ENCODE data around the gene CNTN6. TPM values are rescaled to one million over a fixed set of nuclear protein-coding genes. Genes with fewer than 3 reads are reported as not detected.

The CNTN6 gene
- total and polyA plus RNA-seq, 4 experiments from 2014 or later: not detected

DNA sequence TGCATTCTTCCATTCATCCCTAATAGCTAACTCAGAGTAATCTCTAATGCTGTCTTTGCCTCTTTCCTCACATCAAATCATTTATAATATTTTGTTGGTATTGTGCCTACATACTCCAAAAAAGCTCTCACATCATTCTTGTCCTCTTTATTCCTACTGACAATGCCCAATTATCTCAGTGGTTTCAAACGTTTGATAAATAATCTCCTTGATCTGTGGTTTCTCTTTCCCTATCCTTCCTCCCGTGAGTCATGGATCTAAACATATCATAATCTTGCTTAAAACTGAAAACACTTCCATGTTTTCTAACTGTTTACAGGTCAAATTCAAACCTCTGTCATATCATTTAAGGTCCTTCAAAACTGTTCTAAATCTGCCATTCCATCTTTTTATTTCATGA is 115.1 kb downstream of the CNTN6 start:
- H3K27me3 Mint-ChIP-seq: no peaks in the 10 kb centered on the region
- H3K4me1 Mint-ChIP-seq: no peaks in the 10 kb centered on the region
- no peaks in the 10 kb centered on the region for H3K9me3 ChIP-seq (ENCODE audit: control insufficient read depth in 1 of 2, low read length in 2 of 2)
- no peak for DNase-seq
- H3K36me3 ChIP-seq (ENCODE audit: insufficient read depth, low read length): no peaks in the 10 kb centered on the region
- POLR2A ChIA-PET (ENCODE audit: partially characterized antibody): no interaction called here
- H3K4me3 ChIP-seq (ENCODE audit: low read length in 2 of 2): no peak overlapping the region
- H3K27ac Mint-ChIP-seq: no peak overlapping the region
- intact Hi-C loops (cut with micrococcal nuclease): no loop called here
- H3K27me3 ChIP-seq (ENCODE audit: insufficient read depth, low read length): no peaks in the 10 kb centered on the region
- H3K27ac ChIP-seq (ENCODE audit: low read depth, low read length): no peak overlapping the region
- peaks cover 0 to 3% (median 0%) of the 10 kb centered on the region in 8 donors for H3K9me3 Mint-ChIP-seq
- H3K4me1 ChIP-seq (ENCODE audit: insufficient read depth, low read length): no peaks in the 10 kb centered on the region
- CTCF ChIA-PET (ENCODE audit: partially characterized antibody): no interaction called here
- H3K36me3 Mint-ChIP-seq: no peaks in the 10 kb centered on the region
- H3K4me3 Mint-ChIP-seq: no peak overlapping the region

DNA sequence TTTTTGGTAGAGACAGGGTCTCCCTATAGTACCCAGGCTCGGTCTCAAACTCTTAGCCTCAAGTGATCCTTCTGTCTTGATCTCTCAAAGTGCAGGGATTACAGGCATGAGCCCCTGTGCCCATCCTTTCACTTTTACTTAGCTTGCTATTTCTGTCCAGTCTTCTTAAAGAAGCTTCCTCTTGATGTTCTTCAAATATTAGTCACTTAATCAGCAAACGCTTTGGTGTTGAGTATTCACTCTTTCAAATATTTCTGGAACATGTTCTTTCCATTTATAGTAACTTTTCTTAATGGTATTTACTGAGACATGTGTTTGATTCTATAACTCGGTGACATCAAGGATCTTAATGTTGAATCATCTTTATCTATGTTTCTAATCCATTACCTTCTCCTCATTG is 122.1 kb downstream of the CNTN6 start:
- Mint-ChIP-seq H3K9me3 (peaks cover 0 to 9% (median 0%) of the 10 kb centered on the region in 8 donors), H3K4me1 (no peaks in the 10 kb centered on the region), H3K27me3 (no peaks in the 10 kb centered on the region), H3K4me3 (no peak overlapping the region), H3K36me3 (no peaks in the 10 kb centered on the region), H3K27ac (no peak overlapping the region)
- no peaks in the 10 kb centered on the region for H3K4me1 ChIP-seq (ENCODE audit: insufficient read depth, low read length)
- ChIA-PET POLR2A (ENCODE audit: partially characterized antibody) (no interaction called here), CTCF (ENCODE audit: partially characterized antibody) (no interaction called here)
- no peaks in the 10 kb centered on the region for H3K27me3 ChIP-seq (ENCODE audit: insufficient read depth, low read length)
- no peak for DNase-seq
- intact Hi-C loops (cut with micrococcal nuclease): no loop called here
- H3K4me3 ChIP-seq (ENCODE audit: low read length in 2 of 2): no peak overlapping the region
- no peaks in the 10 kb centered on the region for H3K36me3 ChIP-seq (ENCODE audit: insufficient read depth, low read length)
- no peak overlapping the region for H3K27ac ChIP-seq (ENCODE audit: low read depth, low read length)
- H3K9me3 ChIP-seq (ENCODE audit: control insufficient read depth in 1 of 2, low read length in 2 of 2): no peaks in the 10 kb centered on the region

DNA sequence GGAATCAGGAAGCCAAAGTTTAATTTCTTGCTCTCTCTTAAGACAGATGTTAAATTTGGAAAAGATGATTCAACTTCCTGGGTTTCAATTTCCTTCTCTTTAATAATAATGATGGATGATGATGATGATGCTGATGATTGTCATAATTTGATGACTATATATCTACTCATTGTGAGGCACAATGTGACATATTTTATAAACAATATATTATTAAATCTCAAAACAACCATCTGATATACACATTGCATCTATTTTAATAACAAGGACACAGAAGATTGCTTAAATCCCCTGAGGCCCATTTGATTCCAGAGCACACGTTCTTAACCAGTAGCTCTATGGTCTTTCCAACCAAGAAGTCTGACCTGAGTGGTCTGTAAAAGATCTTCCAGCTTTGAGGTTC is 124.0 kb downstream of the CNTN6 start:
- Mint-ChIP-seq H3K9me3 (peaks cover 0 to 11% (median 2%) of the 10 kb centered on the region in 8 donors), H3K36me3 (no peaks in the 10 kb centered on the region), H3K27ac (no peak overlapping the region), H3K4me1 (peaks cover 0 to 4% (median 0%) of the 10 kb centered on the region in 4 donors), H3K27me3 (no peaks in the 10 kb centered on the region), H3K4me3 (no peak overlapping the region)
- CTCF ChIA-PET (ENCODE audit: partially characterized antibody): no interaction called here
- H3K4me3 ChIP-seq (ENCODE audit: low read length in 2 of 2): no peak overlapping the region
- H3K9me3 ChIP-seq (ENCODE audit: control insufficient read depth in 1 of 2, low read length in 2 of 2): no peaks in the 10 kb centered on the region
- intact Hi-C loops (cut with micrococcal nuclease): no loop called here
- no peaks in the 10 kb centered on the region for H3K27me3 ChIP-seq (ENCODE audit: insufficient read depth, low read length)
- no peak overlapping the region for H3K27ac ChIP-seq (ENCODE audit: low read depth, low read length)
- H3K4me1 ChIP-seq (ENCODE audit: insufficient read depth, low read length): no peaks in the 10 kb centered on the region
- POLR2A ChIA-PET (ENCODE audit: partially characterized antibody): no interaction called here
- no peak for DNase-seq
- H3K36me3 ChIP-seq (ENCODE audit: insufficient read depth, low read length): no peaks in the 10 kb centered on the region

DNA sequence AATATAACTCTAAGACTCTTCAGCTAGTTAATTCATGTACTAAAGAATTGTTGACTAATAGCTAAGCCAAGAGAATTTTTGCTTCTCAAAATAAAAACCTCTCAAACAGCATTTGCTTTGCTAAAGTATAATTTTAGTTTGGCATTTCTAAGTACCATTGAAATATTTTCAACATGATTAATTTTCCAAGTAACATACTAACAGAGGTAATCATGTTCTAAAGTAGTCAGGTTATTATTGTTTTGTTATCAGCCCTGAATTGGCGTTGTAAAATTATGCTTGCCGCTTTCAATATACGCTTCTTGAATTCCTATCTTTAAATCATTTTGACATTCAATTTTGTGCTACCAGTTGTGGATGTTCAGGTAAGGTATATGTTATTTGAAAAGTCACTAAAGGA is 134.3 kb downstream of the CNTN6 start:
- H3K4me1 ChIP-seq (ENCODE audit: insufficient read depth, low read length): no peaks in the 10 kb centered on the region
- H3K36me3 Mint-ChIP-seq: no peaks in the 10 kb centered on the region

DNA sequence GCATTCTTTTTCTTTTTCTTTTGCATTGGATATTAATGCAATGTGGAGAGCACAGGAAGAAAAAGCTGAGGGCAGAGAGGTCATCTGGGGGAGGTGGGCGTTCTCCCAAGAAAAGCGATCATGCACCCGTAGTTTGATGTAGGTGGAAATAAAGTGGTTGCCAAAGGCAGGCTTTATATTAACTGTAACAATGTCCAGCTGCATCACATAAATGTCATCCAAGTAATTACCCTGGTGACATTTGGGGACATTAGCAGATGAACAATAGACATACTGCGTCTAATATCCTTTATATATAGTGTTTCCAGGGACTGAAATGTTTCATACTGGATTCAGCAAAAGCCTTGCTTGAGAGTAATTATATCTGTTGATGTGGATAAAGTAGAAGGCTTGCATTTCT is 135.5 kb downstream of the CNTN6 start:
- H3K9me3 Mint-ChIP-seq: peaks cover 0 to 12% (median under 1%) of the 10 kb centered on the region in 8 donors
- intact Hi-C loops (cut with micrococcal nuclease): no loop called here
- H3K27ac Mint-ChIP-seq: no peak overlapping the region
- no peaks in the 10 kb centered on the region for H3K36me3 Mint-ChIP-seq
- no peak for DNase-seq
- POLR2A ChIA-PET (ENCODE audit: partially characterized antibody): no interaction called here
- Histone ChIP-seq H3K9me3 (ENCODE audit: control insufficient read depth in 1 of 2, low read length in 2 of 2) (no peaks in the 10 kb centered on the region), H3K27ac (ENCODE audit: low read depth, low read length) (no peak overlapping the region), H3K36me3 (ENCODE audit: insufficient read depth, low read length) (no peaks in the 10 kb centered on the region), H3K4me1 (ENCODE audit: insufficient read depth, low read length) (no peaks in the 10 kb centered on the region), H3K27me3 (ENCODE audit: insufficient read depth, low read length) (no peaks in the 10 kb centered on the region), H3K4me3 (ENCODE audit: low read length in 2 of 2) (no peak overlapping the region)
- CTCF ChIA-PET (ENCODE audit: partially characterized antibody): no interaction called here
- no peaks in the 10 kb centered on the region for H3K27me3 Mint-ChIP-seq
- no peak overlapping the region for H3K4me3 Mint-ChIP-seq
- no peaks in the 10 kb centered on the region for H3K4me1 Mint-ChIP-seq

More for the DNA sequence above, 134.3 kb downstream of the CNTN6 start:
- DNase-seq: no peak
- Histone ChIP-seq H3K36me3 (ENCODE audit: insufficient read depth, low read length) (no peaks in the 10 kb centered on the region), H3K9me3 (ENCODE audit: control insufficient read depth in 1 of 2, low read length in 2 of 2) (no peaks in the 10 kb centered on the region), H3K4me3 (ENCODE audit: low read length in 2 of 2) (no peak overlapping the region), H3K27me3 (ENCODE audit: insufficient read depth, low read length) (no peaks in the 10 kb centered on the region), H3K27ac (ENCODE audit: low read depth, low read length) (no peak overlapping the region)
- no peaks in the 10 kb centered on the region for H3K4me1 Mint-ChIP-seq
- H3K9me3 Mint-ChIP-seq: peaks cover 0 to 12% (median under 1%) of the 10 kb centered on the region in 8 donors
- ChIA-PET CTCF (ENCODE audit: partially characterized antibody) (no interaction called here), POLR2A (ENCODE audit: partially characterized antibody) (no interaction called here)
- intact Hi-C loops (cut with micrococcal nuclease): no loop called here
- no peaks in the 10 kb centered on the region for H3K27me3 Mint-ChIP-seq
- no peak overlapping the region for H3K4me3 Mint-ChIP-seq
- no peak overlapping the region for H3K27ac Mint-ChIP-seq

DNA sequence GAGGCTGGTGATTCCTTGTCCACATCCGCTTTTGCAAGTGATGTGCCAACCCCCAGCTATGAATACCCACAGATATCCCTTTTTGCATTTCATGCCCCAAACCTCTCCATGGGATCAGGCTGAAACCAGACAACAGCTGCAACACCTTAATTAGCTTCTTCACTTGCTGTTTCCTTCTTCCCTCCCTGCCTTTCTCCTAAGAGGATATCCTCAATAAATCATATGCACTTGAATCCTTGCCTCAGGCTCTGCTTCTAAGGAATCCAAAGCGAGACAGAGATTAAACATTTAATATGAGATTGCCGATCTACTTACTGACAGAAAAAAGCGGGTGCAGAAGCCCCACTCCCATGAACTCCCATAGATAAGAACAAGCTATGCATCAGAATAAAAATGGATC is 138.1 kb downstream of the CNTN6 start:
- H3K27ac Mint-ChIP-seq: no peak overlapping the region
- no peaks in the 10 kb centered on the region for H3K9me3 ChIP-seq (ENCODE audit: control insufficient read depth in 1 of 2, low read length in 2 of 2)
- intact Hi-C loops (cut with micrococcal nuclease): no loop called here
- CTCF ChIA-PET (ENCODE audit: partially characterized antibody): no interaction called here
- POLR2A ChIA-PET (ENCODE audit: partially characterized antibody): no interaction called here
- no peaks in the 10 kb centered on the region for H3K4me1 ChIP-seq (ENCODE audit: insufficient read depth, low read length)
- no peak overlapping the region for H3K4me3 ChIP-seq (ENCODE audit: low read length in 2 of 2)
- no peaks in the 10 kb centered on the region for H3K36me3 ChIP-seq (ENCODE audit: insufficient read depth, low read length)
- DNase-seq: no peak
- no peaks in the 10 kb centered on the region for H3K36me3 Mint-ChIP-seq
- no peak overlapping the region for H3K27ac ChIP-seq (ENCODE audit: low read depth, low read length)
- H3K4me3 Mint-ChIP-seq: no peak overlapping the region
- no peaks in the 10 kb centered on the region for H3K27me3 ChIP-seq (ENCODE audit: insufficient read depth, low read length)
- no peaks in the 10 kb centered on the region for H3K27me3 Mint-ChIP-seq
- H3K9me3 Mint-ChIP-seq: peaks cover 0 to 7% (median under 1%) of the 10 kb centered on the region in 8 donors
- no peaks in the 10 kb centered on the region for H3K4me1 Mint-ChIP-seq

DNA sequence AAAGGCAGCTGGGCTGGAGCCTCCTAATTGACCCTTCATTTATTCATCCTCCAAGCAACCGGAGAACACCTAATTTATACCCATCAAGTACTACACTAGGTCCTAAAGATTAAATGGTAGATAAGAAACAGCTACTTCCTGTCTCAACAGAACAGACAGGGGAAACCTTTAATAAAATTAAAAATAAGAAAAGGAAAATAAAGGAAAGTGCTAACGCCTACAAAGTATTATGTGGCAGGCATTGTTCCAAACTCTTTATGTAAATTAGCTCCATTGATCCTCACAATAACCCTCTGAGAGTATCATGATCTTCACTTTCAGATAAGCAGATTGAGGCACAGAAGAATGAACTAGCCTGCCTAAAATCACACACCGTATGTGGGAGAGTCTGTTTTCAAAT is 139.5 kb downstream of the CNTN6 start:
- no peak overlapping the region for H3K4me3 Mint-ChIP-seq
- H3K27me3 ChIP-seq (ENCODE audit: insufficient read depth, low read length): no peaks in the 10 kb centered on the region
- no peak for DNase-seq
- ChIA-PET CTCF (ENCODE audit: partially characterized antibody) (no interaction called here), POLR2A (ENCODE audit: partially characterized antibody) (no interaction called here)
- no peaks in the 10 kb centered on the region for H3K4me1 ChIP-seq (ENCODE audit: insufficient read depth, low read length)
- no peaks in the 10 kb centered on the region for H3K27me3 Mint-ChIP-seq
- H3K36me3 Mint-ChIP-seq: no peaks in the 10 kb centered on the region
- no peaks in the 10 kb centered on the region for H3K9me3 ChIP-seq (ENCODE audit: control insufficient read depth in 1 of 2, low read length in 2 of 2)
- peaks cover 0 to 8% (median 5%) of the 10 kb centered on the region in 8 donors for H3K9me3 Mint-ChIP-seq
- H3K4me1 Mint-ChIP-seq: no peaks in the 10 kb centered on the region
- no peak overlapping the region for H3K27ac ChIP-seq (ENCODE audit: low read depth, low read length)
- H3K4me3 ChIP-seq (ENCODE audit: low read length in 2 of 2): no peak overlapping the region
- H3K27ac Mint-ChIP-seq: no peak overlapping the region
- H3K36me3 ChIP-seq (ENCODE audit: insufficient read depth, low read length): no peaks in the 10 kb centered on the region
- intact Hi-C loops (cut with micrococcal nuclease): no loop called here

DNA sequence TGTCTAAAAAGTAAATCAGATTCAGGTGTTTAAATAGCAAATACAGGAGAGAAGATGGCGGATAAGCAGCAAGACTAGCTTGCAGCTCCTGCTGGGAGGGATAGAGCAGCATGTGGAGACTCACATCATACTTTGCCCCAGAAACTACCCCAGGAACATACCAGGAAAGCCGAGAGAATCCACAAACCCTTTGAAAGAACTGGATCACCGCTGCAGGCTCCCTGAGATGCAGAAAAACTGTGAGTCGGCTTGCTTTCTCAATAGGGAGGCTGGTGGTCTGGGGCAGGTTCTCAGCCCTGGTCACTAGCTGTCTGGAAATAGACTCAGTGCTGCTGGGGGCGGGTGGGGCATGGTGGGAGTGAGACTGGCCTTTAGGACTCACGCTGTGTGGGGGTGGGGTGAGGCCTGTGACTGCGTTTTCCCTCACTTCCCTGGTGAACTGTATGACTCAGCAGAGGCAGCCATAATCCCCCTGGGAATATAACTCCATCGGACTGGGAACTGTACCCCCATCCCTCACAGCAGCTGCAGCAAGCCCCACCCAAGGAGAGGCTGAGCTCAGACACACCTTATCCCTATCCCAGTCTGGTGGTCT is 142.8 kb downstream of the CNTN6 start:
- ChIA-PET CTCF (ENCODE audit: partially characterized antibody) (no interaction called here), POLR2A (ENCODE audit: partially characterized antibody) (no interaction called here)
- H3K9me3 ChIP-seq (ENCODE audit: control insufficient read depth in 1 of 2, low read length in 2 of 2): no peaks in the 10 kb centered on the region
- no peak overlapping the region for H3K27ac ChIP-seq (ENCODE audit: low read depth, low read length)
- Mint-ChIP-seq H3K9me3 (peaks cover 0 to 14% (median 6%) of the 10 kb centered on the region in 8 donors), H3K4me1 (no peaks in the 10 kb centered on the region), H3K36me3 (no peaks in the 10 kb centered on the region), H3K27ac (no peak overlapping the region), H3K4me3 (no peak overlapping the region), H3K27me3 (no peaks in the 10 kb centered on the region)
- no peaks in the 10 kb centered on the region for H3K27me3 ChIP-seq (ENCODE audit: insufficient read depth, low read length)
- no peaks in the 10 kb centered on the region for H3K36me3 ChIP-seq (ENCODE audit: insufficient read depth, low read length)
- DNase-seq: no peak
- no peak overlapping the region for H3K4me3 ChIP-seq (ENCODE audit: low read length in 2 of 2)
- no peaks in the 10 kb centered on the region for H3K4me1 ChIP-seq (ENCODE audit: insufficient read depth, low read length)
- intact Hi-C loops (cut with micrococcal nuclease): no loop called here

Data from CD4-positive, alpha-beta memory T cell (primary cell).